Adrenal gland (tissue), 5 donors: ENCODE results near the gene RCN1.

Source experiments
- POLR2A ChIP-seq, 2 donors: fragments of 450-650 bp; IDR thresholded peaks; one replicate each; pipeline ENCODE4 v1.6.1; 2017; ENCODE audit warnings: antibody characterized with exemption in 2 of 2, mild to moderate bottlenecking in 2 of 2, moderate library complexity in 1 of 2
- TF ChIP-seq, protein P1 (sequence below), 6 experiments: fragments of 450-650 bp in 4 of 6; fragments of 200-600 bp in 2 of 6; sonication (generic) in 1 of 6; IDR thresholded peaks; 1 replicate in 5 of 6; 2 replicates in 1 of 6; pipeline versions ENCODE4 v1.5.1 to v1.8.0; 2016 to 2021; ENCODE audit warnings: antibody characterized with exemption in 6 of 6, mild to moderate bottlenecking in 2 of 6, moderate library complexity in 1 of 6
- donor health status: DM: no; HTN: no; CAD: no.

GRCh38 chr11:32045456-32045855 lies 45.4 kb upstream of the RCN1 start:
- TF ChIP-seq, protein P1, sequence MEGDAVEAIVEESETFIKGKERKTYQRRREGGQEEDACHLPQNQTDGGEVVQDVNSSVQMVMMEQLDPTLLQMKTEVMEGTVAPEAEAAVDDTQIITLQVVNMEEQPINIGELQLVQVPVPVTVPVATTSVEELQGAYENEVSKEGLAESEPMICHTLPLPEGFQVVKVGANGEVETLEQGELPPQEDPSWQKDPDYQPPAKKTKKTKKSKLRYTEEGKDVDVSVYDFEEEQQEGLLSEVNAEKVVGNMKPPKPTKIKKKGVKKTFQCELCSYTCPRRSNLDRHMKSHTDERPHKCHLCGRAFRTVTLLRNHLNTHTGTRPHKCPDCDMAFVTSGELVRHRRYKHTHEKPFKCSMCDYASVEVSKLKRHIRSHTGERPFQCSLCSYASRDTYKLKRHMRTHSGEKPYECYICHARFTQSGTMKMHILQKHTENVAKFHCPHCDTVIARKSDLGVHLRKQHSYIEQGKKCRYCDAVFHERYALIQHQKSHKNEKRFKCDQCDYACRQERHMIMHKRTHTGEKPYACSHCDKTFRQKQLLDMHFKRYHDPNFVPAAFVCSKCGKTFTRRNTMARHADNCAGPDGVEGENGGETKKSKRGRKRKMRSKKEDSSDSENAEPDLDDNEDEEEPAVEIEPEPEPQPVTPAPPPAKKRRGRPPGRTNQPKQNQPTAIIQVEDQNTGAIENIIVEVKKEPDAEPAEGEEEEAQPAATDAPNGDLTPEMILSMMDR (IDR thresholded peaks at IDR 0.05), result no peak
- TF ChIP-seq POLR2A (IDR thresholded peaks at IDR 0.05), result no peak
